ENCODE results near the gene LUM.

Gene LUM

DNA sequence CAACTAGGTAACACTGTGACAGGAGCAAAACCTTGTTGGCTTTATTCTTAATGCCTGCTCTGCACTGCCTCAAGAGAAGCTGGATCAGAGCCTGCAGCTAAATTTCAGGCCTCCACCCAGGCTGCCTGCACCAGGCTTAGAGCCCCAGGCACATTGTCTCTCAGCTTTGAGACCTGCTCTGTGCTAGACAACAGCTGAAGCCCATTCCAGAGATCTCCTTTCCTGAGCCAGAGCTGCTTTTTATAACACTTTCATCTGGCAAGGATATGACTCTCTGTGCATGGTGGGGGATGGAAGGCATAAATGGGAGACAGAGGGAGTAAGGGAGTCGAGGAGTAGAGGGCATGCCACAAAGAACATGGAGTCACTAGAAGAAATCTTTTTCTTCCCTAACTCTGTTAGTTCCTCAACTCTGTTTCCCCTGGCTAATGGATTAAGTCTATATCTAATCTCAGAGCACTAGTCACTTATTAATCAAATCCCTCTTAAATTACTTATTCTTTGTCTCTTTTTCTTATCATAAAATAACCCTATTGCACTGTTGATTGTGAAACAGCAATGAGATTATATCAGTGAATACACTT is 27.1 kb upstream of the LUM start:
- Histone ChIP-seq H3K9ac (ENCODE audit: low read length) (no peak overlapping the region), H3K4me3 (ENCODE audit: low read depth, low read length, poor library complexity, severe bottlenecking) (no peak overlapping the region), H3K79me2 (ENCODE audit: insufficient read depth, low read length) (no peaks in the 10 kb centered on the region), H3K4me2 (ENCODE audit: low read length) (no peak overlapping the region), H2AFZ (ENCODE audit: low read length) (no peak overlapping the region), H3K9me3 (ENCODE audit: low read length) (no peaks in the 10 kb centered on the region), H3K4me1 (ENCODE audit: insufficient read depth, low read length, severe bottlenecking) (no peaks in the 10 kb centered on the region), H3F3A (ENCODE audit: insufficient read depth, low read length) (no peaks in the 10 kb centered on the region), H4K20me1 (ENCODE audit: insufficient read depth, low read length) (no peaks in the 10 kb centered on the region), H3K36me3 (ENCODE audit: insufficient read depth, low read length) (no peaks in the 10 kb centered on the region), H3K9me2 (ENCODE audit: low read depth, low read length) (no peaks in the 10 kb centered on the region), H3K27ac (ENCODE audit: low read depth, low read length, poor library complexity, severe bottlenecking) (no peak overlapping the region), H3K27me3 (ENCODE audit: insufficient read depth, low read length) (no peaks in the 10 kb centered on the region)
- TF ChIP-seq EZH2 (IDR thresholded peaks at IDR 0.05; ENCODE audit: borderline replicate concordance, low read length) = no peak
- TF ChIP-seq, protein P1, sequence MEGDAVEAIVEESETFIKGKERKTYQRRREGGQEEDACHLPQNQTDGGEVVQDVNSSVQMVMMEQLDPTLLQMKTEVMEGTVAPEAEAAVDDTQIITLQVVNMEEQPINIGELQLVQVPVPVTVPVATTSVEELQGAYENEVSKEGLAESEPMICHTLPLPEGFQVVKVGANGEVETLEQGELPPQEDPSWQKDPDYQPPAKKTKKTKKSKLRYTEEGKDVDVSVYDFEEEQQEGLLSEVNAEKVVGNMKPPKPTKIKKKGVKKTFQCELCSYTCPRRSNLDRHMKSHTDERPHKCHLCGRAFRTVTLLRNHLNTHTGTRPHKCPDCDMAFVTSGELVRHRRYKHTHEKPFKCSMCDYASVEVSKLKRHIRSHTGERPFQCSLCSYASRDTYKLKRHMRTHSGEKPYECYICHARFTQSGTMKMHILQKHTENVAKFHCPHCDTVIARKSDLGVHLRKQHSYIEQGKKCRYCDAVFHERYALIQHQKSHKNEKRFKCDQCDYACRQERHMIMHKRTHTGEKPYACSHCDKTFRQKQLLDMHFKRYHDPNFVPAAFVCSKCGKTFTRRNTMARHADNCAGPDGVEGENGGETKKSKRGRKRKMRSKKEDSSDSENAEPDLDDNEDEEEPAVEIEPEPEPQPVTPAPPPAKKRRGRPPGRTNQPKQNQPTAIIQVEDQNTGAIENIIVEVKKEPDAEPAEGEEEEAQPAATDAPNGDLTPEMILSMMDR (IDR thresholded peaks at IDR 0.05; ENCODE audit: low read length) = no peak

- Histone ChIP-seq H3K79me2 (ENCODE audit: insufficient read depth, low read length) (no peaks in the 10 kb centered on the region), H3K4me3 (ENCODE audit: low read depth, low read length, poor library complexity, severe bottlenecking) (no peak overlapping the region), H3K4me1 (ENCODE audit: insufficient read depth, low read length, severe bottlenecking) (no peaks in the 10 kb centered on the region), H3F3A (ENCODE audit: insufficient read depth, low read length) (no peaks in the 10 kb centered on the region), H3K9me2 (ENCODE audit: low read depth, low read length) (no peaks in the 10 kb centered on the region), H4K20me1 (ENCODE audit: insufficient read depth, low read length) (no peaks in the 10 kb centered on the region), H3K9ac (ENCODE audit: low read length) (no peak overlapping the region), H3K36me3 (ENCODE audit: insufficient read depth, low read length) (no peaks in the 10 kb centered on the region), H2AFZ (ENCODE audit: low read length) (no peak overlapping the region), H3K4me2 (ENCODE audit: low read length) (no peak overlapping the region), H3K27ac (ENCODE audit: low read depth, low read length, poor library complexity, severe bottlenecking) (no peak overlapping the region), H3K27me3 (ENCODE audit: insufficient read depth, low read length) (no peaks in the 10 kb centered on the region), H3K9me3 (ENCODE audit: low read length) (no peaks in the 10 kb centered on the region)
- TF ChIP-seq, protein P1 (IDR thresholded peaks at IDR 0.05; ENCODE audit: low read length) = no peak
- TF ChIP-seq EZH2 (IDR thresholded peaks at IDR 0.05; ENCODE audit: borderline replicate concordance, low read length) = no peak
These were observed 22.6 kb upstream of the LUM start for GRCh38 chr12:91133871-91134270.

DNA sequence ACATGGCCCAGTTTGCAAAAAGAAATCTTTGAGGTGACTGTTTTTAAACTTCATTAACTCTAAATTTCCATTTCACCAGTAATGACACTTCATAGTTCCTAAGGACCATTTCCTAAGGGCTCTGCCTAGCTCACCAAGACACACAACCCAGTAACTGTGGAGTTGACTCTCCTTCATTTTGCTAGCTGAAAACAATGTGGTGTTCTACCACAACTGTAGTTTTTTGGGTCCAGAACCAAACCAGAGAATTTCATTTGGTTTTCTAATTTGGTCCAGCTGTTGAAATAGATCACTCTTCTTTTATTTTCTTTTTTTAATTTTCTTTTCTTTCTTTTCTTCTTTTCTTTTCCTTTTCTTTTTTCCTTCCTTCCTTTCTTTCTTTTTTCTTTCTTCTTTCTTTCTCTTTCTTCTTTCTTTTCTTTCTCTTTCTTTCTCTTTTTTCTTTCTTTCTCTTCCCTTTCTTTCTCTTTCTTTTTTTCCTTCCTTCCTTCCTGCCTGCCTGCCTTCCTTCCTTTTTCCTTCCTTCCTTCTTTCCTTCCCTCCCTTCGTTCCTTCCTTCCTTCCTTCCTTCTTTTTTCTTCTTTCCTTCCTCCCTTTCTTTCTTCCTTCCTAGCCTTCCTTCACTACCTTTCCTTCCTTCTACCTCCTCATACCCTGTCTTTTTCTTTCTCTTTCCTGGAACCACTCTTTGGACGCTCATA is 18.5 kb upstream of the LUM start:
- Histone ChIP-seq H3K36me3 (ENCODE audit: insufficient read depth, low read length) (no peaks in the 10 kb centered on the region), H3K4me2 (ENCODE audit: low read length) (no peak overlapping the region), H3K4me3 (ENCODE audit: low read depth, low read length, poor library complexity, severe bottlenecking) (no peak overlapping the region), H4K20me1 (ENCODE audit: insufficient read depth, low read length) (no peaks in the 10 kb centered on the region), H3K9ac (ENCODE audit: low read length) (no peak overlapping the region), H2AFZ (ENCODE audit: low read length) (no peak overlapping the region), H3K79me2 (ENCODE audit: insufficient read depth, low read length) (no peaks in the 10 kb centered on the region), H3K27me3 (ENCODE audit: insufficient read depth, low read length) (no peaks in the 10 kb centered on the region), H3K9me2 (ENCODE audit: low read depth, low read length) (no peaks in the 10 kb centered on the region), H3K4me1 (ENCODE audit: insufficient read depth, low read length, severe bottlenecking) (no peaks in the 10 kb centered on the region), H3F3A (ENCODE audit: insufficient read depth, low read length) (no peaks in the 10 kb centered on the region), H3K9me3 (ENCODE audit: low read length) (no peaks in the 10 kb centered on the region), H3K27ac (ENCODE audit: low read depth, low read length, poor library complexity, severe bottlenecking) (no peak overlapping the region)
- TF ChIP-seq, protein P1 (IDR thresholded peaks at IDR 0.05; ENCODE audit: low read length) = no peak
- no peak for TF ChIP-seq EZH2 (IDR thresholded peaks at IDR 0.05; ENCODE audit: borderline replicate concordance, low read length)

All from OCI-LY1 (cell line).